Neural cell (in vitro differentiated cells): ENCODE data around the gene KIF23. TPM values are rescaled to one million over a fixed set of nuclear protein-coding genes. Genes with fewer than 3 reads are reported as not detected.
A peak's percentile ranks its signal among the peaks of the same experiment; 100 is the strongest.

Experiments
- H2AFZ ChIP-seq: fragments of 200-600, 300-800 bp; sonication (generic), shearing (Covaris generic); 2 replicates; pipeline ENCODE4 v1.6.0; 2014; ENCODE audit warnings: low read depth, mild to moderate bottlenecking, antibody characterized with exemption, low read length, moderate library complexity
- H3F3A ChIP-seq: fragments of 200-600 bp; shearing (Covaris generic); 2 replicates; pipeline ENCODE4 v1.6.1; 2016; ENCODE audit warnings: mild to moderate bottlenecking, moderate library complexity, mixed read lengths, antibody characterized with exemption, low read length; ENCODE audit not compliant: insufficient read depth, poor library complexity, severe bottlenecking
- H3K27ac ChIP-seq: fragments of 200-600, 300-800 bp; sonication (generic), shearing (Covaris generic); 2 replicates; pipeline ENCODE4 v1.5.1; 2014; ENCODE audit warnings: mild to moderate bottlenecking, low read length, moderate library complexity
- H3K27me3 ChIP-seq: fragments of 300-800, 200-600 bp; sonication (generic), shearing (Covaris generic); 2 replicates; pipeline ENCODE4 v1.6.0; 2014; ENCODE audit warnings: mild to moderate bottlenecking, low read depth, low read length, moderate library complexity; ENCODE audit not compliant: insufficient read depth
- H3K36me3 ChIP-seq: fragments of 300-800, 200-600 bp; sonication (generic), shearing (Covaris generic); 2 replicates; pipeline ENCODE4 v1.5.1; 2014; ENCODE audit warnings: mild to moderate bottlenecking, antibody characterized with exemption, low read length, moderate library complexity; ENCODE audit not compliant: insufficient read depth
- H3K4me2 ChIP-seq: fragments of 300-800, 200-600 bp; sonication (generic), shearing (Covaris generic); 2 replicates; pipeline ENCODE4 v1.6.0; 2014; ENCODE audit warnings: mild to moderate bottlenecking, low read length
- H3K4me3 ChIP-seq: fragments of 300-800, 200-600 bp; sonication (generic), shearing (Covaris generic); 2 replicates; pipeline ENCODE4 v1.5.1; 2014; ENCODE audit warnings: mild to moderate bottlenecking, low read length, moderate library complexity
- H3K79me2 ChIP-seq: fragments of 200-600 bp; shearing (Covaris generic); replicated peaks from 2 replicates; pipeline ENCODE4 v1.6.0; 2014; ENCODE audit warnings: mild to moderate bottlenecking, low read length, moderate library complexity; ENCODE audit not compliant: insufficient read depth
- H3K9ac ChIP-seq: fragments of 300-800, 200-600 bp; sonication (generic), shearing (Covaris generic); 2 replicates; pipeline ENCODE4 v1.6.1; 2016; ENCODE audit warnings: mild to moderate bottlenecking, low read length, mixed read lengths
- H3K9me2 ChIP-seq: fragments of 200-600 bp; shearing (Covaris generic); 2 replicates; pipeline ENCODE4 v1.6.1; 2016; ENCODE audit warnings: mild to moderate bottlenecking, low read length, mixed read lengths; ENCODE audit not compliant: insufficient read depth
- H3K9me3 ChIP-seq: fragments of 200-600, 300-800 bp; sonication (generic), shearing (Covaris generic); 2 replicates; pipeline ENCODE4 v1.6.1; 2016; ENCODE audit warnings: mild to moderate bottlenecking, mixed run types, low read length, moderate library complexity, mixed read lengths
- H4K20me1 ChIP-seq: fragments of 200-600 bp; shearing (Covaris generic); 2 replicates; pipeline ENCODE4 v1.6.1; 2016; ENCODE audit warnings: mild to moderate bottlenecking, mixed run types; ENCODE audit not compliant: insufficient read depth
- EP300 ChIP-seq: fragments of 450-650 bp; conservative IDR thresholded peaks from 2 replicates; pipeline ENCODE4 v1.6.1; 2014; ENCODE audit warnings: antibody characterized with exemption, mild to moderate bottlenecking, moderate library complexity; ENCODE audit not compliant: poor library complexity, severe bottlenecking
- EZH2 ChIP-seq: fragments of 200-600, 300-800 bp; shearing (Covaris generic), sonication (generic); IDR thresholded peaks from 2 replicates; pipeline ENCODE4 v1.6.1; 2014; ENCODE audit warnings: antibody characterized with exemption, low read length, borderline replicate concordance, mild to moderate bottlenecking; ENCODE audit not compliant: insufficient read depth, poor library complexity, severe bottlenecking
- MXI1 ChIP-seq: fragments of 450-650 bp; conservative IDR thresholded peaks from 2 replicates; pipeline ENCODE4 v1.6.1; 2014; ENCODE audit warnings: antibody characterized with exemption, mild to moderate bottlenecking; ENCODE audit not compliant: poor library complexity, severe bottlenecking
- POLR2AphosphoS5 ChIP-seq: IDR thresholded peaks from 2 replicates; pipeline ENCODE4 v1.6.1; 2012
- RAD21 ChIP-seq: fragments of 450-650 bp; conservative IDR thresholded peaks from 2 replicates; pipeline ENCODE4 v1.6.1; 2014; ENCODE audit warnings: antibody characterized with exemption, mild to moderate bottlenecking, moderate library complexity
- REST ChIP-seq: IDR thresholded peaks from 2 replicates; pipeline ENCODE4 v1.6.1; 2012; ENCODE audit warnings: borderline replicate concordance
- SMC3 ChIP-seq: fragments of 450-650 bp; conservative IDR thresholded peaks from 2 replicates; pipeline ENCODE4 v1.6.1; 2014; ENCODE audit warnings: antibody characterized with exemption, mild to moderate bottlenecking, moderate library complexity; ENCODE audit not compliant: poor library complexity
- TAF1 ChIP-seq: IDR thresholded peaks from 2 replicates; pipeline ENCODE4 v1.6.1; 2012; ENCODE audit warnings: low read depth
- polyA plus RNA-seq: library from polyadenylated mRNA; depleted of rRNA; stranded (reverse); fragments of >200 nt; gene quantifications from 2 replicates; pipeline ENCODE4 v1.2.3, GENCODE V29; 2014
- TF ChIP-seq, protein P1 (sequence below): fragments of 450-650 bp; IDR thresholded peaks from 2 replicates; pipeline ENCODE4 v1.5.1; 2014; ENCODE audit warnings: antibody characterized with exemption, mild to moderate bottlenecking, moderate library complexity; ENCODE audit not compliant: poor library complexity, severe bottlenecking

The KIF23 gene
- polyA plus RNA-seq, 1 donor from 2014 or later = 1.7 TPM

- H3K9me2 ChIP-seq = no peaks in the 10 kb centered on the region
- H3K4me3 ChIP-seq = no peak overlapping the region
- no peak overlapping the region for H2AFZ ChIP-seq
- H3K36me3 ChIP-seq = no peaks in the 10 kb centered on the region
- H3F3A ChIP-seq = no peaks in the 10 kb centered on the region
- H3K9ac ChIP-seq = no peak overlapping the region
- H3K27me3 ChIP-seq = no peaks in the 10 kb centered on the region
- no peaks in the 10 kb centered on the region for H3K9me3 ChIP-seq
- H3K79me2 ChIP-seq = no peaks in the 10 kb centered on the region
- no peak overlapping the region for H3K4me2 ChIP-seq
- no peak overlapping the region for H3K27ac ChIP-seq
- no peaks in the 10 kb centered on the region for H4K20me1 ChIP-seq
- TF ChIP-seq SMC3 = no peak
- TF ChIP-seq TAF1 = no peak
- TF ChIP-seq RAD21 = no peak
- no peak for TF ChIP-seq EP300
- no peak for TF ChIP-seq EZH2
- TF ChIP-seq POLR2AphosphoS5 = no peak
- no peak for TF ChIP-seq REST
- no peak for TF ChIP-seq MXI1
- TF ChIP-seq, protein P1, sequence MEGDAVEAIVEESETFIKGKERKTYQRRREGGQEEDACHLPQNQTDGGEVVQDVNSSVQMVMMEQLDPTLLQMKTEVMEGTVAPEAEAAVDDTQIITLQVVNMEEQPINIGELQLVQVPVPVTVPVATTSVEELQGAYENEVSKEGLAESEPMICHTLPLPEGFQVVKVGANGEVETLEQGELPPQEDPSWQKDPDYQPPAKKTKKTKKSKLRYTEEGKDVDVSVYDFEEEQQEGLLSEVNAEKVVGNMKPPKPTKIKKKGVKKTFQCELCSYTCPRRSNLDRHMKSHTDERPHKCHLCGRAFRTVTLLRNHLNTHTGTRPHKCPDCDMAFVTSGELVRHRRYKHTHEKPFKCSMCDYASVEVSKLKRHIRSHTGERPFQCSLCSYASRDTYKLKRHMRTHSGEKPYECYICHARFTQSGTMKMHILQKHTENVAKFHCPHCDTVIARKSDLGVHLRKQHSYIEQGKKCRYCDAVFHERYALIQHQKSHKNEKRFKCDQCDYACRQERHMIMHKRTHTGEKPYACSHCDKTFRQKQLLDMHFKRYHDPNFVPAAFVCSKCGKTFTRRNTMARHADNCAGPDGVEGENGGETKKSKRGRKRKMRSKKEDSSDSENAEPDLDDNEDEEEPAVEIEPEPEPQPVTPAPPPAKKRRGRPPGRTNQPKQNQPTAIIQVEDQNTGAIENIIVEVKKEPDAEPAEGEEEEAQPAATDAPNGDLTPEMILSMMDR = no peak
Observed at GRCh38 chr15:69467636-69468035, 53.5 kb downstream of the KIF23 start.

GRCh38 chr15:69468241-69469121, 54.3 kb downstream of the KIF23 start:
- Histone ChIP-seq H3K27me3 (no peaks in the 10 kb centered on the region), H3K9ac (no peak overlapping the region), H3K36me3 (no peaks in the 10 kb centered on the region), H3K4me3 (no peak overlapping the region), H3K9me2 (no peaks in the 10 kb centered on the region), H3F3A (no peaks in the 10 kb centered on the region), H3K9me3 (no peaks in the 10 kb centered on the region), H4K20me1 (no peaks in the 10 kb centered on the region), H2AFZ (no peak overlapping the region), H3K4me2 (no peak overlapping the region), H3K79me2 (no peaks in the 10 kb centered on the region), H3K27ac (peak overlapping the region; percentile 5)
- TF ChIP-seq REST (no peak), EP300 (no peak), SMC3 (no peak), POLR2AphosphoS5 (no peak), EZH2 (no peak), RAD21 (no peak), TAF1 (no peak), MXI1 (no peak)
- TF ChIP-seq, protein P1 = no peak
